GM04503 (cell line): ENCODE results near the gene ZNF653.
"Not testable (repeated sequence)": the region's sequence is repeated elsewhere in the genome, so short reads cannot be mapped to it uniquely, and the experiment has no call there.

Experiments
- DNase-seq: peaks from one replicate; pipeline ENCODE4 v3.0.0-alpha.2; 2012; ENCODE audit warnings: low read depth

The ZNF653 gene

DNA sequence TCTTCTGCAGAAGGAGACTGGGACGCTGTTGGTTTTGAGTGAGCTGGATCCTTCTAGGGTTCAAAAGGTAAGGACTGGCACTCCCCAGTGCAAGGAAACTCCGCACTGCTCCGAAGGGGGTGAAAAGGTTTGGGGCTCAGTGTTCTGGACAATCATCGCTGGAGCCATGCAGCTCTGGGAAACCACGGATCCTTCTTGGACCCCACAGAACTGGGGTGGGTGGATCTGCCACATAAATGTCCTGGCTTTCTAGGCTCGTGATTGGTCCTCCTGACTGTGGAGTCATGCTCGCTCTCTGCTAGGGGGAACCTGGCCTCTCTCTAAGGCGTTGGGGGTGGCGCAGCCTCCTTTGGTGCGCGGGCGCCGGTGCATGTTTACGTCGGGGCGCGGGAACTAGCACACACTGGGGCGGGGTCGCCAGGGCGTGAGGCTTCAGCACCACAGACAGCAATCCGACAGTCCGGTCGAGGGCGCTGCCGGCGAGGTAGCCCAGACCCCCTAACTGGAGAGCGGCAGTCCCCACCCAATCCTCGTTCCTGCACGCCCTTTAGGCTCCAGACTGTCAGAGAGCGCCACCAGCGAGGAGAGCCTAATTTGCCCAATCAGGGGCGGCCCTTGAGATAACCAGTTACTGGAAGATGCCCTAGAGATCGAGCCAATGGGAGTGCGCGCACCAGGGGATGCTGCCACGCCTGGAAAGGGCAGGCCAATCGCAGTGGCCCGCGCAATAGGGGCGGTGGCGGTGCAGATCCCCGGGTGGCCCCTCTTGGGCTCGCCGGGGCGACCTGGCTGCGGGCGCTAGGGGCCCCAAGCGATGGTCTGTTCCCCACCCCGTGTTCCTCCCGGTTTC is 23.9 kb downstream of the ZNF653 start:
- DNase-seq: peak; percentile 31

- DNase-seq: no peak
Observed at GRCh38 chr19:11480715-11481533, 24.7 kb downstream of the ZNF653 start, which contains the start of gene ELAVL3. ELAVL3 (minus strand) TSS chr19:11481046; CDS start chr19:11480608, 438 bp downstream.

GRCh38 chr19:11479898-11480714 is 25.5 kb downstream of the ZNF653 start:
- no peak for DNase-seq

GRCh38 chr19:11479090-11479897 is 26.3 kb downstream of the ZNF653 start:
- no peak for DNase-seq

DNA sequence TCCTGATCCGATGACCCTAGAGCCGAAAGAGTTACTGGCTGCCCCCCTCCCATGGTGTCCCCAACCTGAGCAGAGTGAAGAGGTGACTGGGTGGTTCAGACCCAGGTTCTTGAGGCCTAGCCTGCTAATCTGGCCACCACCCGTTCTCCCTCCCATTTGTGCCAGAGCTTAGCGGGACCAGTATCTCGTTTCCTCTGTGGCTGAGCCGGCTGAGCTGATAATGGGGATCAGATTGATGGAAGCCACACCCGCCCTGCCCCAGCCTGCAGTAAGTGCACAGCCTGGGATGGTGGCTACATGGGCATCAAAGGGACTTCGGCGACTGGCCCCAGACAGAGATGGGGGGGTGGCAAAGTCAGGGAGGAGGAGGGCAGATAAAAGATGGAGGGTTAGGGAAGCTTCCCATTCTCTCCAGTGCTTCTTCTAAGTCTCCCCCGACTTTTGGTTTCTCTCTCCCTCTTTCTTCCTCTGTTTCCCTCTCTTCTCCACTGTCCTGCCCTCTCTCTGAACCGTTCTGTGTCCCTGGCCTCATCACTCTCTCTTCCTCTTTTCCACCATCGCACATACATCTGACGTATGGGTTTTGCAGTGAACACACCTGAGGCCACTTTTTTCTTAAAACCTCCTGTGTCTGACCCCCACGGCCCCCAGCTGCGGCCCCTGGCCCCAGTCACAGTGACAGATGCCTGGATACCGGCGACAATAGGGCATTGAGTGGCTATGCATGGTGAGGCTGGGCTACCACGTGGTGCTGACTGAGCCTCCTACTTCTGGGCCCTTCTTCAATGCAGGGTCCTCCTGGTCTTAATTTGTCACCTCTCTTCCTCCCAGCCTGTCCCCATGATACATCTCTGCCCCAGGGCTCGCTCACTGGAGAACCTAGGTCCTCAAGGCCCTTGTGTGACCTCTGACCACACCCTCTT is 27.2 kb downstream of the ZNF653 start:
- DNase-seq: no peak

GRCh38 chr19:11475861-11476260 is 29.8 kb downstream of the ZNF653 start:
- DNase-seq: no peak

DNA sequence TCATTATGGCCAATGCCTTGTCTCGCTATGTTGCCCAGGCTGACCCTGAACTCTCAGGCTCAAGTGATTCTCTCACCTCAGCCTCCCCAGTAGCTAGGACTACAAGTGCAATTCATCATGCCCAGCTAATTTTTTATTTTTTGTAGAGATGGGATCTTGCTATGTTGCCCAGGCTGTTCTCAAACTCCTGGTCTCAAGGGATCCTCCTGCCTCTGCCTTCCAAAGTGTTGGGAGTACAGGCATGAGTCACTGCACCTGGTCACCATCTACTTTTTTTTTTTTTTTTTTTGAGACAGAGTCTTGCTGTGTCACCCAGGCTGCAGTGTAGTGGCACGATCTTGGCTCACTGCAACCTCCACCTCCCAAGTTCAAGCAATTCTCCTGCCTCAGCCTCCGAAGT is 30.3 kb downstream of the ZNF653 start:
- not testable (repeated sequence) for DNase-seq

DNA sequence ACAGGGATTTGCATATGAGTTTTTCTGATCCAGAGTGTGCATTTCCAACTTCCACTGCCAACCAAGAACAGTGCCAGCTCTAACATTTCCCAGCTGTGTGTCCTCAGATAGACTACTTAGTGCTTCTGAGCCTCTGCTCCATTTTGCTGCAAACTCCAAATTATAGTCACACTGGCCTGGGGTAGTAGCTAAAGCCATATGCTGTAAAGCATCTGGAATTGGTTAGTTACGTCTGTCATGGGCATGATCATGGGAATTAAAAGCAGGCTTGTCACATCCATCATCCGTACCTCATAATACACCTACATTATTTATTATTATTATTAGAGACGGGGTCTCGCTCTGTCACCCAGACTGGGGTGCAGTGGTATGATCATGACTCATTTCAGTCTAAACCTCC is 31.9 kb downstream of the ZNF653 start:
- no peak for DNase-seq

- DNase-seq: not testable (repeated sequence)
Observed at GRCh38 chr19:11468266-11468845, 37.3 kb downstream of the ZNF653 start.

DNA sequence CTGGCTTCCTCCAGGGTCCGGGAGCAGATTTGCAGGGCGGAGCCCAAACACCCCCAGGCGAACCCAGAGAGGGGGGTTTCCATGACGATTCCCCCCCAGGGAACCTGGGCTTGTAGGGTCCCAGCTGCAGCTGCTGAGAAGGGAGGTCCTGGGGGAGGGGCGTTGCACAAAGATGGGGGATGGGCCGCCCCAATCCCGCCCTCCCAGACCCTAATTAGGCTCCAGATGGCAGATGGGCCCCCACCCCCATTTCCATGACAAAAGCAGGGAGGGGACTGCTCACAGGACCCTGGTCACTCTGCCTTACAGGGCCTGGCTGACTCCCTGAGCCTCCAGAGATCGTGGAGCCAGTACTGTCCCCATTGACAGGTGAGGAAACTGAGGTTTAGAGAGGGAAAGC is 40.0 kb downstream of the ZNF653 start:
- no peak for DNase-seq

- no peak for DNase-seq
Observed at GRCh38 chr19:11464333-11465265, 41.0 kb downstream of the ZNF653 start.

GRCh38 chr19:11463391-11463790 is 42.2 kb downstream of the ZNF653 start:
- DNase-seq: no peak

DNA sequence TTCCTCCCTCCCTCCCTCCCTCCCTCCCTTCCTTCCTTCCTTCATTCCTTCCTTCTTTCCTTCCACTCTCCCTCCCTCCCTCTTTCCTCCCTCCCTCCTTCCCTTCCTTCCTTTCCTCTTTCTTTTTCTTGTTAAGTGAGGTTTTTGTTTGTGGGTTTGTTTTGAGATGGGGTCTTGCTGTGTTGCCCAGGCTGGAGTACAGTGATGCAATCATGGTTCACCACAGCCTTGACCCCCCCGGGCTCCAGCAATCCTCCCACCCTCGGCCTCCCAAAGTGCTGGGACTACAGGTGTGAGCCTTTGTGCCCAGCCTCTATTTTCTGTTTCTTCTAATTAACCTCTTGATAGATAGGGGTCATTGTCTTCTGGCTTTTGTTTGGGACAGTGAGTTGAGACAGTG is 44.2 kb downstream of the ZNF653 start:
- no peak for DNase-seq

DNA sequence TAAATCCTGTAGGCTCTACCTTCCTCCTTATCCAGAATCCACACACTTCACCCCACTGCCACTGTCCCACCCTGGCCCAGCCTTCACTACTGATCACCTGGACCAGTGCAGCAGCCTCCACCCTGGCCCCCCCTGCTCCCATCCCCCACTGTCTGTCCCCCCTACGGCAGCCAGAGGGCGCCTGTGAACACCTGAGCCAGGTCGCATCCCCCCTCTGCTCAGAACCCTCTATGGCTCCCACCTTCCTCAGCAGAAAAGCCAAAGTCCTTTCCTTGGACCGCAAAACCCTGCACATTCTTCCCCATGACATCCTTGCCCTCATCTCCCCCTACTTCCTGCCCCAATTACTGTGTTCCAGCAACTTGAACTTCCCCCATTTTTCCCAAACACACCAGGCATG is 45.4 kb downstream of the ZNF653 start:
- DNase-seq: no peak

DNA sequence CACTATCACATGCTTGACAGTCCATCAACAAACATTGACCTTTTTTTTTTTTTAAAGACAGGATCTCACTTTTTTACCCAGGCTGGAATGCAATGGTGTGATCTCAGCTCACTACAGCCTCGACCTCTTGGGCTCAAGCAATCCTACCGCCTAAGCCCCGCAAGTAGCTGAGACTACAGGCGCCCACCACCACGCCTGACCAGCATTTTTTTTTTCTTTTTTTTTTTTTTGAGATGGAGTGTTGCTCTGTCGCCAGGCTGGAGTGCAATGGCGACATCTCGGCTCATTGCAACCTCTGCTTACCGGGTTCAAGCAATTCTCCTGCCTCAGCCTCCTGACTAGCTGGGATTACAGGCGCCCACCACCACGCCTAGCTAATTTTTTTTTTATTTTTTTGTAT is 46.7 kb downstream of the ZNF653 start:
- not testable (repeated sequence) for DNase-seq

- DNase-seq: no peak
Observed at GRCh38 chr19:11458236-11458900, 47.3 kb downstream of the ZNF653 start.

GRCh38 chr19:11457831-11458230 is 47.8 kb downstream of the ZNF653 start:
- no peak for DNase-seq

DNA sequence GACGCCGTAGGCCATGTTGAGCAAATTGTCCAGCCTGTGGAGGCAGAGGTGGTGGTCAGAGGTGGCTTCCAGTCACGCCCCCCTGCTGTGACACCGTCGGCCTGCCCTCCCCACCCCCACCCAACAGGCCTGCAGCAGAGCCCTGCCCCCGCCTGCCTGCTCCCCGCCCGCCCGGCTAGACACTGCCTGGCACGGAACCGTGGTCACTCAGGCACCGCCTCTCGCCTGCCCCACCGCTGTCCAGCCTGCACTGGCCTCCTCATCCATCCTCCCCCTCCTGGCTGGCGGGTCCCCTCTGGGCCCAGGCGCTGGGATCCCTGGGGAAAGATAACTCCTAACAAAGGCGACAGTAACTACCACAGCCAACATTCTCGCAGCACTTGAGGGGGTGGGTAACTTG is 48.5 kb downstream of the ZNF653 start:
- DNase-seq: no peak
